Tibial artery (tissue), 4 donors: ENCODE results near the gene AMOTL2.

Experiments used
- DNase-seq, 2 donors: peaks; one replicate each; pipeline ENCODE4 v3.0.0-alpha.2; 2019
- H3K27ac ChIP-seq, 2 donors: fragments of 200-600 bp; sonication (generic) in 1 of 2; 1 replicate in 1 of 2; 2 replicates in 1 of 2; pipeline ENCODE4 v1.5.1; 2018 to 2019; ENCODE audit warnings: mild to moderate bottlenecking in 1 of 2
- H3K27me3 ChIP-seq, 2 donors: fragments of 200-600 bp; sonication (generic) in 1 of 2; one replicate each; pipeline versions ENCODE4 v1.5.1 to v1.6.0; 2016 to 2019
- H3K36me3 ChIP-seq, 3 donors: fragments of 200-600 bp; sonication (generic) in 2 of 3; one replicate each; pipeline ENCODE4 v1.5.1; 2016 to 2019; ENCODE audit warnings: mild to moderate bottlenecking in 2 of 3
- H3K4me1 ChIP-seq, 4 donors: fragments of 200-600 bp; sonication (generic) in 2 of 4; 1 replicate in 3 of 4; 2 replicates in 1 of 4; pipeline ENCODE4 v1.5.1; 2016 to 2019
- H3K4me3 ChIP-seq, 2 donors: fragments of 200-600 bp; sonication (generic) in 1 of 2; 1 replicate in 1 of 2; 2 replicates in 1 of 2; pipeline ENCODE4 v1.5.1; 2018 to 2019; ENCODE audit warnings: mild to moderate bottlenecking in 2 of 2
- H3K9me3 ChIP-seq, 3 donors: fragments of 200-600 bp; sonication (generic) in 1 of 3; one replicate each; pipeline ENCODE4 v1.5.1; 2016 to 2019
- intact Hi-C: fragments of 100-400 bp; cut with DNase I; formaldehyde crosslinking; loops from one replicate; pipeline ENCODE4 v1.15.0; 2023; ENCODE audit warnings: low total_unique reads
- TF ChIP-seq, protein P1 (sequence below), 2 experiments: fragments of 200-600 bp in 1 of 2; fragments of 450-650 bp in 1 of 2; IDR thresholded peaks; one replicate each; pipeline ENCODE4 v1.5.1; 2017 to 2019; ENCODE audit warnings: antibody characterized with exemption in 2 of 2, mild to moderate bottlenecking in 1 of 2, moderate library complexity in 1 of 2

The AMOTL2 gene

DNA sequence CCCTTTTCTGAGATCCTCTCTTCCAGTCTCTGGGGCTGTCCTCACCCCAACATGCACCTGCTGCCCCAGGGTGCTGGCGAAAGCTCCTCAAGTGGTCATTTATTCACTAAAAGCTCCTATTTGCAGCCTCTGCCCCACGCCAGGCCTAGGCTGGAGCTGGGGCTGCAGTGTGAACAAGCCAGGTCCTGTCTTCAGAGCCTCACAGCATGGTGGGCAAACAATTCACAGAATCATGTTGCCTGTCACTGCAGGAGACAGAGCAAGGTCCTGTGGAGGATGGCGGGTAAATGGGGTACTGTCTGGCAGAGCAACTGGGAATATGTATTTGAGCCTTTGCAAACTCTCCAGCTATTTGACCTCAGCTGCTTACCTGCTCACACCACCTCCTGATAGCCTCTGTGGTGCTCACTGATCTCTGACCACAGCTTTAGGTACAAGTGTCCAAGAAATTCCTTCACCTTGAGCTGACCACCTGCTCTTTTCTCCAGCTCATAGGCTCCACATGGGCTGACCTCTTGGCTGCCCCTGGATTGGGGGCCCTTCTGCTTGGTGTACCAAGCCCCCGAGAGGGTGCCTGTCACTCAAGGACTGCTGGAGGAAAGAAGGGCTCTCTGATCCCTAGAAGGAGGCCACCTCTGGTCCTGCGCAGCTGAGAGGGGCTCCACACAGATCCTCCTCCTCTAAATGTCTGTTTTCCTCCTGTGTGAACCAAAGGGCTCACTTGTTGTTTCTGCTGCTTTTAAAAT is 35.6 kb downstream of the AMOTL2 start:
- no peaks in the 10 kb centered on the region for H3K27me3 ChIP-seq
- TF ChIP-seq, protein P1, sequence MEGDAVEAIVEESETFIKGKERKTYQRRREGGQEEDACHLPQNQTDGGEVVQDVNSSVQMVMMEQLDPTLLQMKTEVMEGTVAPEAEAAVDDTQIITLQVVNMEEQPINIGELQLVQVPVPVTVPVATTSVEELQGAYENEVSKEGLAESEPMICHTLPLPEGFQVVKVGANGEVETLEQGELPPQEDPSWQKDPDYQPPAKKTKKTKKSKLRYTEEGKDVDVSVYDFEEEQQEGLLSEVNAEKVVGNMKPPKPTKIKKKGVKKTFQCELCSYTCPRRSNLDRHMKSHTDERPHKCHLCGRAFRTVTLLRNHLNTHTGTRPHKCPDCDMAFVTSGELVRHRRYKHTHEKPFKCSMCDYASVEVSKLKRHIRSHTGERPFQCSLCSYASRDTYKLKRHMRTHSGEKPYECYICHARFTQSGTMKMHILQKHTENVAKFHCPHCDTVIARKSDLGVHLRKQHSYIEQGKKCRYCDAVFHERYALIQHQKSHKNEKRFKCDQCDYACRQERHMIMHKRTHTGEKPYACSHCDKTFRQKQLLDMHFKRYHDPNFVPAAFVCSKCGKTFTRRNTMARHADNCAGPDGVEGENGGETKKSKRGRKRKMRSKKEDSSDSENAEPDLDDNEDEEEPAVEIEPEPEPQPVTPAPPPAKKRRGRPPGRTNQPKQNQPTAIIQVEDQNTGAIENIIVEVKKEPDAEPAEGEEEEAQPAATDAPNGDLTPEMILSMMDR (IDR thresholded peaks at IDR 0.05): no peak
- peak in 1 of 2 donors; percentile 45 for DNase-seq
- peak overlapping the region in 1 of 2 donors; percentile 9 for H3K27ac ChIP-seq
- H3K4me1 ChIP-seq: peaks cover 0 to 75% (median 48%) of the 10 kb centered on the region in 4 donors
- H3K36me3 ChIP-seq: no peaks in the 10 kb centered on the region
- H3K9me3 ChIP-seq: no peaks in the 10 kb centered on the region
- no peak overlapping the region for H3K4me3 ChIP-seq
- intact Hi-C loops: no loop called here

DNA sequence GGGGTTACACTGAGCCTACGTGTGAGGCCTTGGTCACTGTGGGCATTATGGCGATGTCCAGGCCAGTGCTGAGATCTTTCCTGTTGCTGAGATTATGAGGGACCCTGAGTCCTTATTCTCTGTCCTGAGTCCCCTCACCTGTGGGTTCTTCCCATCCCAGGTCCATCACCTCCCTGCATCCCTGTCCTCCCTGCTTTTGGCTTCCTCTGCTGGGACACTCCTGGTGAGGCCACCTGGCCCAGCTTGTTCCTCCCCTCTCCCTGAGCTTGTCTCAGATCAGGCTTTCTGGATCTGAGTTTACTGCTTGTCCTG is 36.1 kb downstream of the AMOTL2 start:
- DNase-seq: no peak
- Histone ChIP-seq H3K36me3 (no peaks in the 10 kb centered on the region), H3K4me3 (no peak overlapping the region), H3K9me3 (no peaks in the 10 kb centered on the region), H3K27me3 (no peaks in the 10 kb centered on the region), H3K27ac (peak overlapping the region in 1 of 2 donors; percentile 90), H3K4me1 (peaks cover 0 to 80% (median 53%) of the 10 kb centered on the region in 4 donors)
- intact Hi-C loops: no loop called here
- TF ChIP-seq, protein P1 (IDR thresholded peaks at IDR 0.05): no peak

DNA sequence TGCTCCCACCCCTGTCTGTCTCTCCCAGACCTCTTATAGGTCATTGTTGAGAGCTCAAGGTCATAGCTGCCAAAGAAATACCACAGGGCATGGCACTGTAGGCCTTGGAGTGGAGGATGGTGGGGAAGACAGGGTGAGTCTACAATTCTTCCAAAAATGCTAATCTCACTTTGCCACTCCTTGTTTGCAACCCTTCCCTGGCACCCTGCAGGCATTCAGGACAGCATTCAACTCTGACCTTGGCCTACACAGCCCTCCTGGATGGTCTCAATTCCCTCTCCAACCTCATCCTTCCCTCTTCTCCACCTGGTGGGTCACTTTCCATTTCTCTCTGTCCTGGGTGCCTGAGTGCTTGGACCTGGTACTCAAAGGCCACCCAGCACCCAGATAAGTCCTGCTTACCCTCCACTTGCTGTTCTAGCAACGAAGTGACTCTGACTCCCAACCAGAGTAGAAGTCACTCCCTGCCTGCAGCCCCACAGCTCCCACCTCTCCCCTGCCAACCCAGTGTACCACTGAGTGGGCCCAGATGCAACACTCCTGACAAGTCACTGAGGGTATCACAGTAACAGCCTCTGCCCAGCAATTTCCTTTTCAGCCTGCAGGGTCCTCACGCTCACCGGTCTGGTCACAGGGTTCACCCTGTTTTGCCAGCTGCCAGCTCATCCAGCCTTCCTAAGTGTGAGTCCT is 36.6 kb downstream of the AMOTL2 start:
- no peaks in the 10 kb centered on the region for H3K36me3 ChIP-seq
- intact Hi-C loops: no loop called here
- TF ChIP-seq, protein P1 (IDR thresholded peaks at IDR 0.05): no peak
- H3K27me3 ChIP-seq: no peaks in the 10 kb centered on the region
- peak overlapping the region; percentile 90 to 93 for H3K27ac ChIP-seq
- peak in 1 of 2 donors; percentile 61 for DNase-seq
- no peaks in the 10 kb centered on the region for H3K9me3 ChIP-seq
- peaks cover 0 to 85% (median 57%) of the 10 kb centered on the region in 4 donors for H3K4me1 ChIP-seq
- H3K4me3 ChIP-seq: no peak overlapping the region

DNA sequence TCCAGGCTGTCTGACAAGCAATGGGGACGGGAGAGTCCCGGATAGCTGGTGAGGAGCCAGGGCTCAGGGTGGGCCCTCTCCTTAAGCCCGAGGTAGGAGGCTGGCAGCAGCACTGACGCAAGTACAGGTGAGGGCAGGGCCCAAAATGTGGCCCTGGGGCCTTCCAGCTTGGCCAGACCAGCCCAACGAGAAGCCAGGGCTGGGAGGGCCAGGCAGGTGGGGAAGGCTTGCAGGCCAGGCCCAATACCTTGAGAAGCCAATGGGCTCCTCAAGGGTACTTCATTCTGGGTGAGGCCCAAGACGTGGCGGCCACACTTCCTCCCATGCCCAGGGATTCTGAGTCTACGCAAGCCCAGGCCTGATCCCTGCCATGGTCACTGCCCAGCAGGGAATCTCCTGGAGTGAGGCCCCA is 37.2 kb downstream of the AMOTL2 start:
- Histone ChIP-seq H3K27me3 (no peaks in the 10 kb centered on the region), H3K9me3 (no peaks in the 10 kb centered on the region), H3K27ac (peak overlapping the region; percentile 90 to 93), H3K4me1 (peaks cover 0 to 91% (median 63%) of the 10 kb centered on the region in 4 donors), H3K4me3 (no peak overlapping the region), H3K36me3 (no peaks in the 10 kb centered on the region)
- TF ChIP-seq, protein P1 (IDR thresholded peaks at IDR 0.05): no peak
- peak in 1 of 2 donors; percentile 62 for DNase-seq
- intact Hi-C loops: no loop called here

DNA sequence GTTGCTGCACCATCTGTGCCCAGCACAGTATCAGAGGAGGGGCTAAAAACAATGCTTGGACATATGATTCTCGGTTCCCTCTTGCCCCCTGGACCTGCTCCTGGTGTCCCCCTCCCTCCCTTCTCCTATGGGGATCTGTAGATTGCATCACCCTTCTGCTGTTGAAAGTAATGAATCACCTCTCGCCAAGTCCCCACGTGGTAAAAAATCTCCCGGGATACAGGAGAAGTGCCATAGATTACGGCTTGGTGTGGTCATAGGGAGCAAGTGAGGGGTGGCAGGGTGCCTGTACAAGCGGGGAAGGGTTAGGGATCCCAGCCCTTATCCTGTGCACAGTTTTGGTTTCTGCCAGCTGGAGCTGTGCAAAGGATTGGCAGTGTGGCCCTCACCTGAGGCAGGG is 37.7 kb downstream of the AMOTL2 start:
- no peaks in the 10 kb centered on the region for H3K36me3 ChIP-seq
- TF ChIP-seq, protein P1 (IDR thresholded peaks at IDR 0.05): no peak
- H3K27me3 ChIP-seq: no peaks in the 10 kb centered on the region
- no peaks in the 10 kb centered on the region for H3K9me3 ChIP-seq
- peak overlapping the region; percentile 90 to 93 for H3K27ac ChIP-seq
- DNase-seq: peak; percentile 60 to 87
- intact Hi-C loops: no loop called here
- H3K4me1 ChIP-seq: peaks cover 3 to 96% (median 68%) of the 10 kb centered on the region in 4 donors
- no peak overlapping the region for H3K4me3 ChIP-seq
